ENCODE measurements around the gene GATA5.

Gene GATA5

DNA sequence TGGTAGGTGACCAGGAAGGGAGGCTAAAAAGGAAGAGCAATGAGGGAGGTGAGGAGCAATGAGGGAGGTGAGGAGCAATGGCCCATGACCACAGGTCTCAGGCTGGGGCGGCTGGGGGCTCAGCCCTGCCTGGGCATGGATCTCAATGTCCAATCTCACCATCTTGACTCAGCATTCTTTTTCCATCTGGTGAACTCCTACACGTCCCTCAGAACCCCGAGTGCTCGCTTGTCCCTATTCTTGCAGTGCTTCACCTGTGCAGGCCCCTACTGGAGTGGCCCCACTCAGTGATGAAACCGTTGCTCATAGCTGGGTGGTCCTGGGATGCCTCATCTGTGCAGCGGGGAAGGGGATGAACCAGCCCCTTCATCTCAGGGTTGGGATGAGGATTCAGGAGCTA, 31.5 kb downstream of the GATA5 start:
- Histone ChIP-seq H3K79me2 (ENCODE audit: insufficient read depth, low read length) (no peaks in the 10 kb centered on the region), H3K27ac (ENCODE audit: low read depth, low read length, poor library complexity, severe bottlenecking) (no peak overlapping the region), H3F3A (ENCODE audit: insufficient read depth, low read length) (no peaks in the 10 kb centered on the region), H3K9ac (ENCODE audit: low read length) (no peak overlapping the region), H3K36me3 (ENCODE audit: insufficient read depth, low read length) (no peaks in the 10 kb centered on the region), H3K9me3 (ENCODE audit: low read length) (no peaks in the 10 kb centered on the region), H3K4me2 (ENCODE audit: low read length) (no peak overlapping the region), H4K20me1 (ENCODE audit: insufficient read depth, low read length) (no peaks in the 10 kb centered on the region), H3K9me2 (ENCODE audit: low read depth, low read length) (no peaks in the 10 kb centered on the region), H3K27me3 (ENCODE audit: insufficient read depth, low read length) (peaks cover 6% of the 10 kb centered on the region; the same call in 1 of the 2 replicates), H3K4me3 (ENCODE audit: low read depth, low read length, poor library complexity, severe bottlenecking) (no peak overlapping the region), H3K4me1 (ENCODE audit: insufficient read depth, low read length, severe bottlenecking) (no peaks in the 10 kb centered on the region), H2AFZ (ENCODE audit: low read length) (no peak overlapping the region)
- TF ChIP-seq, protein P1, sequence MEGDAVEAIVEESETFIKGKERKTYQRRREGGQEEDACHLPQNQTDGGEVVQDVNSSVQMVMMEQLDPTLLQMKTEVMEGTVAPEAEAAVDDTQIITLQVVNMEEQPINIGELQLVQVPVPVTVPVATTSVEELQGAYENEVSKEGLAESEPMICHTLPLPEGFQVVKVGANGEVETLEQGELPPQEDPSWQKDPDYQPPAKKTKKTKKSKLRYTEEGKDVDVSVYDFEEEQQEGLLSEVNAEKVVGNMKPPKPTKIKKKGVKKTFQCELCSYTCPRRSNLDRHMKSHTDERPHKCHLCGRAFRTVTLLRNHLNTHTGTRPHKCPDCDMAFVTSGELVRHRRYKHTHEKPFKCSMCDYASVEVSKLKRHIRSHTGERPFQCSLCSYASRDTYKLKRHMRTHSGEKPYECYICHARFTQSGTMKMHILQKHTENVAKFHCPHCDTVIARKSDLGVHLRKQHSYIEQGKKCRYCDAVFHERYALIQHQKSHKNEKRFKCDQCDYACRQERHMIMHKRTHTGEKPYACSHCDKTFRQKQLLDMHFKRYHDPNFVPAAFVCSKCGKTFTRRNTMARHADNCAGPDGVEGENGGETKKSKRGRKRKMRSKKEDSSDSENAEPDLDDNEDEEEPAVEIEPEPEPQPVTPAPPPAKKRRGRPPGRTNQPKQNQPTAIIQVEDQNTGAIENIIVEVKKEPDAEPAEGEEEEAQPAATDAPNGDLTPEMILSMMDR (IDR thresholded peaks at IDR 0.05; ENCODE audit: low read length): no peak
- no peak for TF ChIP-seq EZH2 (IDR thresholded peaks at IDR 0.05; ENCODE audit: borderline replicate concordance, low read length)

DNA sequence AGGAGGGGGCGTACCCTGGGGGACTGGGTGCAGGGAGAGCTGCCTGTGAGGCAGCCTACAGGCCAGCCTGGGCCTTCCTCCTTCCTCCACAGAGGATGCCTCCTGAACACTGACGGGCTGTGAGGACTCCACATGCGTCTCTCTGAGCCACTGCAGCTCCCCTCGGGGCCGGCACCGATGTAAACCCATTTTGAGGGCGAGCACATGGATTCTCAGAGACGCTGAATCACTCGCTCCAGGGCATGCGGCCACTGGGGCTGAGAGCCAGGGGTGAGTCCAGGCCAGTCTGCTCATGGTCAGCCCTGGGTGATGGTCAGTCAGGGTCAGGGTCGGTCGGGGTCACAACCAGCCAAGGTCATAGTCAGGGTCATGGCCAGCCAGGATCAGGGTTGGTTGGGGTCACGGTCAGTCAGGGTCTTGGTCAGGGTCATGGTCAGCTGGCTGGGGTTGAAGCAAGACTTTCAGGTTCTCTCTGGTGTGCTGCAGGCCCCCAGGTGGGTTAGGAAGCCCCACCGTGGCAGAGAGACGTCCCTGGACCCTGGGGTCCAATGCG, 33.7 kb downstream of the GATA5 start:
- peaks cover 6% of the 10 kb centered on the region; the same call in 1 of the 2 replicates for H3K27me3 ChIP-seq (ENCODE audit: insufficient read depth, low read length)
- no peaks in the 10 kb centered on the region for H3K9me3 ChIP-seq (ENCODE audit: low read length)
- no peak overlapping the region for H2AFZ ChIP-seq (ENCODE audit: low read length)
- H3K9me2 ChIP-seq (ENCODE audit: low read depth, low read length): no peaks in the 10 kb centered on the region
- no peaks in the 10 kb centered on the region for H3K79me2 ChIP-seq (ENCODE audit: insufficient read depth, low read length)
- no peak overlapping the region for H3K4me3 ChIP-seq (ENCODE audit: low read depth, low read length, poor library complexity, severe bottlenecking)
- H4K20me1 ChIP-seq (ENCODE audit: insufficient read depth, low read length): no peaks in the 10 kb centered on the region
- no peak overlapping the region for H3K27ac ChIP-seq (ENCODE audit: low read depth, low read length, poor library complexity, severe bottlenecking)
- no peaks in the 10 kb centered on the region for H3K36me3 ChIP-seq (ENCODE audit: insufficient read depth, low read length)
- TF ChIP-seq, protein P1 (IDR thresholded peaks at IDR 0.05; ENCODE audit: low read length): no peak
- TF ChIP-seq EZH2 (IDR thresholded peaks at IDR 0.05; ENCODE audit: borderline replicate concordance, low read length): no peak
- no peak overlapping the region for H3K9ac ChIP-seq (ENCODE audit: low read length)
- H3F3A ChIP-seq (ENCODE audit: insufficient read depth, low read length): no peaks in the 10 kb centered on the region
- H3K4me1 ChIP-seq (ENCODE audit: insufficient read depth, low read length, severe bottlenecking): no peaks in the 10 kb centered on the region
- H3K4me2 ChIP-seq (ENCODE audit: low read length): no peak overlapping the region

DNA sequence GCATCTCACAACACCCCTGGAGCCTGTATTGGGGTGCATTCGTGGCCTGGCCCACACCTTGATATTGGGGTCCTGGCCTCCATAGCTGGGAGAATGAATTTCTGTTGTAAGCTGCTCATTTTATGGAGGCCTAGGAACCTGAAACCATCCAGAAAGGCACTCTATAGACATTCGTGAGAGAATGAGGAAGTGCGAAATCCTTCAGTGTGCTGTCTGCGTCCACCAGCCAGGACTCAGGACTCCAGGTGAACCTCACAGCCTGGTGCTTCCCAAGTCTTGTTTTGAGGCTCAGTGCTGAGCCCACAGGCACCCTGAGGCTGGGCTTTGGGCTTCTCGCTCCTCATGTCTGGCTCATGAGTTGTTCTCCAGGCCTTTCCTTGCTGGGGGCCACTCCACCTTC, 36.6 kb downstream of the GATA5 start:
- Histone ChIP-seq H3K4me3 (ENCODE audit: low read depth, low read length, poor library complexity, severe bottlenecking) (no peak overlapping the region), H3F3A (ENCODE audit: insufficient read depth, low read length) (no peaks in the 10 kb centered on the region), H3K27me3 (ENCODE audit: insufficient read depth, low read length) (peaks cover 12% of the 10 kb centered on the region; the same call in 1 of the 2 replicates), H3K9ac (ENCODE audit: low read length) (no peak overlapping the region), H3K4me1 (ENCODE audit: insufficient read depth, low read length, severe bottlenecking) (no peaks in the 10 kb centered on the region), H3K4me2 (ENCODE audit: low read length) (no peak overlapping the region), H3K9me2 (ENCODE audit: low read depth, low read length) (no peaks in the 10 kb centered on the region), H3K36me3 (ENCODE audit: insufficient read depth, low read length) (no peaks in the 10 kb centered on the region), H4K20me1 (ENCODE audit: insufficient read depth, low read length) (no peaks in the 10 kb centered on the region), H3K27ac (ENCODE audit: low read depth, low read length, poor library complexity, severe bottlenecking) (no peak overlapping the region), H3K9me3 (ENCODE audit: low read length) (no peaks in the 10 kb centered on the region), H3K79me2 (ENCODE audit: insufficient read depth, low read length) (no peaks in the 10 kb centered on the region), H2AFZ (ENCODE audit: low read length) (no peak overlapping the region)
- no peak for TF ChIP-seq EZH2 (IDR thresholded peaks at IDR 0.05; ENCODE audit: borderline replicate concordance, low read length)

DNA sequence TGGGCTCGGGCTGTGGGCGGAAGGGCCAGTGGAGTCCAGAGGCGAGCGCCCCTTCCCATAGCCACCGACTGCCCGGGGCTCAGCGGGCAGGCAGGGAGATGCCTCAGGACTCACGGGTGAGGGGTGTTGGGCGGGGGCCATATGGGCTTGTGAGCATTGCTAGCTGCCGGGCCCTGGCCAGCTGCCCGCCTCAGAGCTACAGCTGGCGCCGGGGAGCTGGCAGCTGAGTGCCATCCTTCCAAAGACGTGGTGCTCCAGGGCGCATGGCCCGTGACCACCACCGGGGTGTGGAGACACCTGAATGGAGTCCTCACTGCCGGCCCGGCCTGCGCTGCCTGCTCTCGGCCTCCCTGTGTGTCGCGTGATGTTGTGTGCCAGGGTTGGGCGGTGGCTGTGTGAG, 37.9 kb downstream of the GATA5 start:
- no peak for TF ChIP-seq EZH2 (IDR thresholded peaks at IDR 0.05; ENCODE audit: borderline replicate concordance, low read length)
- TF ChIP-seq, protein P1 (IDR thresholded peaks at IDR 0.05; ENCODE audit: low read length): no peak
- Histone ChIP-seq H2AFZ (ENCODE audit: low read length) (no peak overlapping the region), H3F3A (ENCODE audit: insufficient read depth, low read length) (no peaks in the 10 kb centered on the region), H3K9ac (ENCODE audit: low read length) (no peak overlapping the region), H3K4me1 (ENCODE audit: insufficient read depth, low read length, severe bottlenecking) (no peaks in the 10 kb centered on the region), H3K27me3 (ENCODE audit: insufficient read depth, low read length) (peaks cover 12% of the 10 kb centered on the region; the same call in 1 of the 2 replicates), H3K9me2 (ENCODE audit: low read depth, low read length) (no peaks in the 10 kb centered on the region), H3K27ac (ENCODE audit: low read depth, low read length, poor library complexity, severe bottlenecking) (no peak overlapping the region), H3K79me2 (ENCODE audit: insufficient read depth, low read length) (no peaks in the 10 kb centered on the region), H3K9me3 (ENCODE audit: low read length) (no peaks in the 10 kb centered on the region), H3K4me3 (ENCODE audit: low read depth, low read length, poor library complexity, severe bottlenecking) (no peak overlapping the region), H4K20me1 (ENCODE audit: insufficient read depth, low read length) (no peaks in the 10 kb centered on the region), H3K4me2 (ENCODE audit: low read length) (no peak overlapping the region), H3K36me3 (ENCODE audit: insufficient read depth, low read length) (no peaks in the 10 kb centered on the region)
